SK-N-MC (cell line): ENCODE results near the gene MBOAT2.
"Not testable (repeated sequence)": the region's sequence is repeated elsewhere in the genome, so short reads cannot be mapped to it uniquely, and the experiment has no call there.

ENCODE experiments used
- EZH2 ChIP-seq: fragments of 200-600 bp; sonication (generic); IDR thresholded peaks from one replicate; pipeline ENCODE4 v1.6.1; 2017; ENCODE audit warnings: antibody characterized with exemption
- FOXP2 ChIP-seq: optimal IDR thresholded peaks from 2 replicates; pipeline ENCODE3; 2011; ENCODE audit warnings: mild to moderate bottlenecking, moderate library complexity; ENCODE audit not compliant: insufficient read depth; ENCODE audit errors: extremely low read length, control extremely low read depth
- POLR2AphosphoS5 ChIP-seq: IDR thresholded peaks from 2 replicates; pipeline ENCODE4 v1.6.1; 2012; ENCODE audit warnings: mild to moderate bottlenecking, low read depth, low read length, borderline replicate concordance

DNA sequence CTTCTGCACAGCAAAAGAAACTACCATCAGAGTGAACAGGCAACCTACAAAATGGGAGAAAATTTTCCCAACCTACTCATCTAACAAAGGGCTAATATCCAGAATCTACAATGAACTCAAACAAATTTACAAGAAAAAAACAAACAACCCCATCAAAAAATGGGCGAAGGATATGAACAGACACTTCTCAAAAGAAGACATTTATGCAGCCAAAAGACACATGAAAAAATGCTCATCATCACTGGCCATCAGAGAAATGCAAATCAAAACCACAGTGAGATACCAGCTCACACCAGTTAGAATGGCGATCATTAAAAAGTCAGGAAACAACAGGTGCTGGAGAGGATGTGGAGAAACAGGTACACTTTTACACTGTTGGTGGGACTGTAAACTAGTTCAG lies 40.0 kb upstream of the MBOAT2 start:
- TF ChIP-seq POLR2AphosphoS5, EZH2, FOXP2: not testable (repeated sequence)
